Stimulated activated naive B cell treated with anti-CD40 and anti-IgM and Interleukin-4, amounts not matched to agents 10 μg/mL and 1 μg/mL and 100 μg/mL, for 72 hours (primary cell): Measurements from ENCODE around the gene TMEM255B.
A peak's percentile ranks its signal among the peaks of the same experiment; 100 is the strongest.

Experiments
- ATAC-seq, 2 donors: fragments of 150-1000 bp; cut with Tn5 transposase; replicated peaks; 2 replicates each; pipeline ENCODE4 v1.10.0; 2021; ENCODE audit warnings: moderate library complexity in 1 of 2
- DNase-seq: peaks from one replicate; pipeline ENCODE4 v3.0.0; 2021
- H3K27ac Mint-ChIP-seq: one replicate; pipeline ENCODE4 v1.8.0; 2022; ENCODE audit warnings: mild to moderate bottlenecking, mixed read lengths
- H3K27me3 Mint-ChIP-seq, 2 donors: one replicate each; pipeline ENCODE4 v1.8.0; 2022; ENCODE audit warnings: mixed read lengths in 2 of 2
- H3K36me3 Mint-ChIP-seq, 2 donors: one replicate each; pipeline ENCODE4 v1.8.0; 2022; ENCODE audit warnings: mixed read lengths in 2 of 2, mild to moderate bottlenecking in 1 of 2
- H3K4me1 Mint-ChIP-seq, 2 donors: one replicate each; pipeline ENCODE4 v1.8.0; 2022; ENCODE audit warnings: mixed read lengths in 2 of 2, mild to moderate bottlenecking in 1 of 2
- H3K4me3 Mint-ChIP-seq, 2 donors: one replicate each; pipeline ENCODE4 v1.8.0; 2022; ENCODE audit warnings: mild to moderate bottlenecking in 2 of 2, mixed read lengths in 2 of 2, moderate library complexity in 1 of 2
- H3K9me3 Mint-ChIP-seq, 2 donors: one replicate each; pipeline ENCODE4 v1.8.0; 2022; ENCODE audit warnings: mixed read lengths in 2 of 2, mild to moderate bottlenecking in 1 of 2

The TMEM255B gene

DNA sequence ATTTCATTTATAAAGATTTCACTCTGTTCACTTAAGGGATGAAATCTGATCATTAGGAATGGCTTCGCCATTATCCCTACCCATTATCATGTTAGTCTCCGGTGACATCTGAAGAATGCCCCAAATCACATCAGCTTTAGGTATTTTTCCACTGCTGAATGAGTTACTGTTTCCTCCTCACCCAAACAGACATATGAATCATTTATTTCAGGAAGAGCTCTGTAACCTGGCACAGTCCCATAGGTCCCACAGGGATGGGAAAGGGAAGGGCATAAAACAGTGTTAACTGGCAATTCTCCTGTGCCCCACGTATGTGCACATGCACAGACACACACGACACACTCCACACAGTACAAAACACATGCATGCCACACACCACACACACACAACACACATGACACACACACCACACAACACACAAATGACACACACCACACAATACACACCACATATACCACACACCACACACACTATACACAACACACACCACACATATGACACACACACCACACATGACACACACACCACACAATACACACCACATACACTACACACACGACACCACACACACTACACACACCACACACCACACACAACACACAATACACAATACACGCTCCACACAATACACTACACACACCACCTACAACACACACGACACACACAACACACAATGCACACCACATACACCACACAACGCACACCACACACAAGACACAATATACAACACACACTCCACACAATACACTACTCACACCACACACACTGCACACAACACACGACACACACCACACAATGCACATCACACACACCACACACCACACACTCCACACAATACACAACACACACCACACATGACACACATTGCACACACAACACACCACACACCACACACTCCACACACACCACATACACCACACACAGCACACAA, 15.4 kb downstream of the TMEM255B start:
- ATAC-seq (no peak), DNase-seq (no peak)
- Mint-ChIP-seq H3K4me1 (no peaks in the 10 kb centered on the region), H3K4me3 (no peak overlapping the region), H3K27me3 (peaks cover 21 to 34% of the 10 kb centered on the region in 2 donors), H3K27ac (no peak overlapping the region), H3K9me3 (peaks cover 0 to 3% of the 10 kb centered on the region in 2 donors), H3K36me3 (no peaks in the 10 kb centered on the region)

- Mint-ChIP-seq H3K4me3 (no peak overlapping the region), H3K36me3 (no peaks in the 10 kb centered on the region), H3K27ac (no peak overlapping the region), H3K27me3 (peaks cover 22 to 30% of the 10 kb centered on the region in 2 donors), H3K9me3 (peaks cover 0 to 3% of the 10 kb centered on the region in 2 donors), H3K4me1 (no peaks in the 10 kb centered on the region)
- ATAC-seq: no peak
- DNase-seq: no peak
Observed at GRCh38 chr13:113775451-113776145, 16.6 kb downstream of the TMEM255B start.

DNA sequence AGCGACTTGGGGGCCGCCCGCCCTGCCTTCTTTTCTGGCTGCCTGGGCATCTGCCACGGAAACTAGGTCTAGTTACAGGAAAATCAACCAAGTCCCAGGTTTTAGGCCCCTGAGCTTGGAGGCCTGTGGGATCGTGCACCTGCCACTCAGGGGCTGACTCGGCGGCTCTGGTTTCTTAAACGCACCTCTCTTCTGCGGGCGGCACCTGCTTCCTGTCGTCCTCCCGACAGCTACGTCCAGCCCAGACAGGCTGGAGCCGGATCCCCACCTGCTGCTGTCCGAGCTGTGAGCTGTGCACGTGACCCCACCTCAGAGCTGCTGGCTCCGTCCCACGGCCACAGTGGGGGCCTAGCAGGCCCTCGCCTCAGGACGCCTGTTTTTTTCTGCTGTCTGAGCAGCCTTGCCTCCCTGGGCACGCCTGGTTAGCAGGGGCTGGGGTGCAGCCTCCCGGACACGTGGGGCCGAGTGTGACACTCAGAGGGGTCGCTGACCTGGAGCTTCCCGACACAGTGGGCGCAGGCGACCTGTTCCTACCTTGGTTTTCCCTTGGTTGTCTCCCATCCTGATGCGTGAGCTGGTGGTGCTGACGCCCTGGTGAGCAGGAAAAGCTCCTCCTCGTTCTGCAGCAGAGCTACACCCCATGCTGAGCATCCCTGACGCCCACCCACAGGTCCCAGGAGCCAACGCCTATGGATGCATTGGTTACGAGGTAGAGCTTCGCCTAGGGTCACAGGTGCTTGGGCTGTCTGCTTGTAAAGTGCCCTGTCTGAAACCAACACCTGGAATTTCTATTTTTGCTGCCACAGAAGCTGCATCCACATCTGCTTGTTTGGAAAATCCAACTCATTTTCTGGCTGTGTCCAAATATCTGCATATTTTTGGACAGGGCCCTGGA, 17.5 kb downstream of the TMEM255B start:
- H3K36me3 Mint-ChIP-seq: no peaks in the 10 kb centered on the region
- H3K9me3 Mint-ChIP-seq: peaks cover 0 to 3% of the 10 kb centered on the region in 2 donors
- H3K27ac Mint-ChIP-seq: no peak overlapping the region
- DNase-seq: no peak
- no peak for ATAC-seq
- H3K4me1 Mint-ChIP-seq: no peaks in the 10 kb centered on the region
- no peak overlapping the region for H3K4me3 Mint-ChIP-seq
- peaks cover 22 to 30% of the 10 kb centered on the region in 2 donors for H3K27me3 Mint-ChIP-seq

- no peaks in the 10 kb centered on the region for H3K9me3 Mint-ChIP-seq
- H3K4me3 Mint-ChIP-seq: no peak overlapping the region
- DNase-seq: no peak
- no peaks in the 10 kb centered on the region for H3K36me3 Mint-ChIP-seq
- H3K27ac Mint-ChIP-seq: no peak overlapping the region
- no peak for ATAC-seq
- H3K4me1 Mint-ChIP-seq: no peaks in the 10 kb centered on the region
- peaks cover 22 to 30% of the 10 kb centered on the region in 2 donors for H3K27me3 Mint-ChIP-seq
Observed at GRCh38 chr13:113777311-113778260, 18.6 kb downstream of the TMEM255B start.

GRCh38 chr13:113781571-113781970, 22.5 kb downstream of the TMEM255B start:
- no peak overlapping the region for H3K27ac Mint-ChIP-seq
- no peak overlapping the region for H3K4me3 Mint-ChIP-seq
- ATAC-seq: no peak
- H3K4me1 Mint-ChIP-seq: peaks cover 0 to 3% of the 10 kb centered on the region in 2 donors
- DNase-seq: no peak
- H3K27me3 Mint-ChIP-seq: peaks cover 41 to 50% of the 10 kb centered on the region in 2 donors
- peaks cover 0 to 1% of the 10 kb centered on the region in 2 donors for H3K36me3 Mint-ChIP-seq
- H3K9me3 Mint-ChIP-seq: no peaks in the 10 kb centered on the region

GRCh38 chr13:113782472-113782871, 23.4 kb downstream of the TMEM255B start:
- H3K36me3 Mint-ChIP-seq: peaks cover 0 to 1% of the 10 kb centered on the region in 2 donors
- no peak overlapping the region for H3K4me3 Mint-ChIP-seq
- H3K27ac Mint-ChIP-seq: no peak overlapping the region
- peaks cover 0 to 3% of the 10 kb centered on the region in 2 donors for H3K4me1 Mint-ChIP-seq
- no peak for ATAC-seq
- H3K9me3 Mint-ChIP-seq: no peaks in the 10 kb centered on the region
- H3K27me3 Mint-ChIP-seq: peaks cover 36 to 41% of the 10 kb centered on the region in 2 donors
- DNase-seq: no peak

DNA sequence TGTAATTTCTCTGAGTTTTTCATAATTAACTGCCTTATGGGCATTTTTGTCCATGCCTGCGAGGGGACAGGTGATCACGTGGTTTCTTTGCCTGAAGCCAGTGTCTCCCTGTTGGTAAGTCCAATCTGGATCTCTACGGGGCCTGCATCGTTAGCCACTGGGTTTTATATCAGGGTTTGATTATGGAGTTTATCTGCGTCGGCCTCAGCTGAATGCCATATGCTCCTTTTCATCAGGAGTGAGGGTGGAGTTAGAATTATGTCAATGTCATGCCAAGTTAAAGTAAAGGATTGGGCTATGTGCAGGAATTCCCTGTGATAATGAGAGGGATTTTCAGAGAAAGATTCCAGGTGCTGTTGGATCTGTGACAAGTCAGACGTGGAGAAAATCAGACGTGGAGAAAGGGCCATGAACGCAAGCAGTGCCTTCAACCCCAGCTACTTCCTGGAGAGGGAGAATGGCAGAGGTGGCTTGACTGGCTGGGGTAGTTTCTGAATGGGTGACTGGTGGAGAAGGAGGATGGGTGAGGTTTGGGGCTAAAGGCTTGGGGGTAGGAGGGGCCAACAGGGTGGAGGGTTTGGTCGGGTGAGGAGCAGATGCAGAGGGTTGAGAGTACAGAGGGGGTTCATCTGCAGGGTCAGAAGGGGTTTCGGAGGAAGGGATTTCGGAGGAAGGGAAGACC, 24.3 kb downstream of the TMEM255B start:
- H3K27me3 Mint-ChIP-seq: peaks cover 30 to 33% of the 10 kb centered on the region in 2 donors
- H3K4me1 Mint-ChIP-seq: peaks cover 0 to 3% of the 10 kb centered on the region in 2 donors
- ATAC-seq: no peak
- H3K4me3 Mint-ChIP-seq: no peak overlapping the region
- H3K9me3 Mint-ChIP-seq: no peaks in the 10 kb centered on the region
- H3K27ac Mint-ChIP-seq: peak overlapping the region; percentile 7
- peaks cover 0 to 1% of the 10 kb centered on the region in 2 donors for H3K36me3 Mint-ChIP-seq
- DNase-seq: no peak

DNA sequence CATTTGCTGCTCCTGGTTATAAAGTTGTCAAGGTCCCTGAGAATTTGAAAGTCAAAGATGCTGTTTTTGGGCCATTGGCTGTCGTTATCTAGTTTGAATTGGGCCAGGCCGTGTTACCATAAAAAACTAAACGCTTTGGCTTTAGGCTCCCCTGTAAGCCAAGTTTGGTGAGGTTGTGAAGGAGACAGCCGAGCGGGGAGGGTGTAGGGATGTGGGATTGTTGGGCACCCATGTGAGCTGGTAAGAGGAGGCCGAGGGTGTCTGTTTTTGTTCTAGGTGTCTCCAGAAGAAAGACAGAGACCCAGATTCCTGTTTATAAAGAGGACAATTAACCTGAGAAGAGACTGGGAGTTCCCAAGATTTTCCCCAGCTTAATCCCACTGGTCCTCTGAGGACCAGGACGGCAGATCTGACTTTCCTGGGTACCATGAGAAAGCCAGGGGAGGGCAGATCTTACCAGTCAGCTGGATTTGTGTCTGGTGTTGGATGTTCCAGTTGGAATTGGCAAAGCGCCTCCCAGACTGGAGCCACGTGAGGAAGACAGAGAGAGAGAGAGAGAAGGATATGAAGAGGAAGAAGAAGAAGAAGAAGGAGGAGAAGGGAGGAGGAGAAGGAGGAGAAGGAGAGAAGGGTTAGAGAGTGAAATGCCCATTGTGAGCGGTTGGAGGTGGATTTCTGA, 25.1 kb downstream of the TMEM255B start:
- H3K27ac Mint-ChIP-seq: no peak overlapping the region
- peaks cover 0 to 1% of the 10 kb centered on the region in 2 donors for H3K36me3 Mint-ChIP-seq
- H3K27me3 Mint-ChIP-seq: peaks cover 27 to 32% of the 10 kb centered on the region in 2 donors
- DNase-seq: no peak
- H3K4me3 Mint-ChIP-seq: no peak overlapping the region
- no peaks in the 10 kb centered on the region for H3K9me3 Mint-ChIP-seq
- no peak for ATAC-seq
- H3K4me1 Mint-ChIP-seq: peaks cover 0 to 3% of the 10 kb centered on the region in 2 donors

DNA sequence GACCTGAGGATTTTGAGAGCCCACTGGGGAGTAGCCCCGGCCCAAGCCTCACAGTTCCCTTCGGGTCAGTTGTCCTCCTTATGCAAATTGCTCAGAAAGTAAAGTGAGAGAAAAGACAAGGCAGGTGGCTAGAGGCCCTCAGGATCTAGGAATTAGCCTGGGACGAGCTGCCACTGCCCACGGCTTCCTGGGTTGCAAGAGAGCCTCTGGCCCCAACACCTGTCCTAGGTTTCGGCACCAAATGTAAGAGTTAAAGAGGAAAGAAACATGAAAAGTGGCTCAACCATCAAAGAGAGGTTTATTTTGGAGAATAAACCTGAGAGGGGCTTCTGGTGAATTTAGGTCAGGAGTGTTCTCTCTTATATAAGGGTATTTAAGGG, 25.6 kb downstream of the TMEM255B start:
- ATAC-seq (no peak), DNase-seq (no peak)
- H3K9me3 Mint-ChIP-seq: no peaks in the 10 kb centered on the region
- H3K36me3 Mint-ChIP-seq: peaks cover 0 to 1% of the 10 kb centered on the region in 2 donors
- peaks cover 0 to 3% of the 10 kb centered on the region in 2 donors for H3K4me1 Mint-ChIP-seq
- peaks cover 25 to 29% of the 10 kb centered on the region in 2 donors for H3K27me3 Mint-ChIP-seq
- no peak overlapping the region for H3K4me3 Mint-ChIP-seq
- H3K27ac Mint-ChIP-seq: no peak overlapping the region

- peak in 1 of 2 donors; percentile 47 for ATAC-seq
- Mint-ChIP-seq H3K4me3 (no peak overlapping the region), H3K27ac (no peak overlapping the region), H3K27me3 (peaks cover 25 to 29% of the 10 kb centered on the region in 2 donors), H3K9me3 (no peaks in the 10 kb centered on the region), H3K36me3 (peaks cover 0 to 1% of the 10 kb centered on the region in 2 donors), H3K4me1 (peaks cover 0 to 3% of the 10 kb centered on the region in 2 donors)
- DNase-seq: no peak
Observed at GRCh38 chr13:113785051-113786010, 26.3 kb downstream of the TMEM255B start.

DNA sequence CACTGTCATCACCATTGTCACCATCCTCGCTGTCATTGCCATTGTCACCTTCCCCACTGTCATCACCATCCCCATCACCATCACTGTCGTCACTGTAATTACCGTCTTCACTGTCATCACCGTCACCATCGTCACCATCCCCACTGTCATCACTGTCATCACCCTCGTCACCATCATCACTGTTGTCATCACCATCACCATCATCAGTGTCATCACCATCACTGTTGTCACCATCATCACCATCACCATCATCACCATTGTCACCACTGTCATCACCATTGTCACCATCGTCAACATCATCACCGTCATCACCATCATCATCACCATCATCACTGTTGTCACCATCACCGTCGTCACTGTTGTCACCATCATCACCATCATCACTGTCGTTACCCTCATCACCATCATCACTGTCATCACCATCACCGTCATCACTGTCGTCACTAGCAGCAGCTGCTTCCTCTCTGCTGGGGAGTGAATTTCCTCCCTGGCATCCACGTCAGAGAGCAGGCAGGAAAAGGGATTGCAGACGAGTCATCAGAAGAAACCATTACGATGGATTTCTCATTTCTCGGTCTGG, 27.3 kb downstream of the TMEM255B start:
- Mint-ChIP-seq H3K36me3 (peaks cover 0 to 1% of the 10 kb centered on the region in 2 donors), H3K4me3 (no peak overlapping the region), H3K9me3 (no peaks in the 10 kb centered on the region), H3K27me3 (peaks cover 25 to 29% of the 10 kb centered on the region in 2 donors), H3K4me1 (peaks cover 0 to 3% of the 10 kb centered on the region in 2 donors), H3K27ac (no peak overlapping the region)
- ATAC-seq (no peak), DNase-seq (no peak)
